DND-41 (cell line): ENCODE results near the gene PBX4.

Experiments
- ATAC-seq: fragments of 200-7000 bp; cut with Tn5 transposase; 3 replicates; pipeline ENCODE4 v1.9.1; 2021; ENCODE audit warnings: low read depth; ENCODE audit not compliant: insufficient read depth
- DNase-seq: peaks from one replicate; pipeline ENCODE4 v3.0.0-alpha.2; 2020
- H2AFZ ChIP-seq: 2 replicates; pipeline ENCODE4 v1.6.0; 2012; ENCODE audit warnings: low read depth, low read length
- H3K27ac ChIP-seq: 2 replicates; pipeline ENCODE4 v1.5.1; 2012; ENCODE audit warnings: low read length, inconsistent platforms
- H3K27me3 ChIP-seq: fragments of 200-600 bp; sonication (generic); 2 replicates; pipeline ENCODE4 v1.6.0; 2012; ENCODE audit warnings: low read length, mild to moderate bottlenecking, inconsistent platforms; ENCODE audit not compliant: insufficient read depth, poor library complexity
- H3K36me3 ChIP-seq: 2 replicates; pipeline ENCODE4 v1.5.1; 2012; ENCODE audit warnings: low read length, inconsistent platforms; ENCODE audit not compliant: insufficient read depth
- H3K4me1 ChIP-seq: 2 replicates; pipeline ENCODE4 v1.5.1; 2012; ENCODE audit warnings: mild to moderate bottlenecking, low read length; ENCODE audit not compliant: insufficient read depth
- H3K4me2 ChIP-seq: 2 replicates; pipeline ENCODE4 v1.6.0; 2012; ENCODE audit warnings: mild to moderate bottlenecking, moderate library complexity, low read length, inconsistent platforms; ENCODE audit not compliant: insufficient read depth
- H3K4me3 ChIP-seq, 2 experiments: fragments of 200-600 bp in 1 of 2; shearing (Covaris generic) in 1 of 2; 2 replicates each; pipeline ENCODE4 v1.5.1; 2012 to 2016; ENCODE audit warnings: inconsistent platforms in 2 of 2, low read length in 2 of 2, mild to moderate bottlenecking in 2 of 2, low read depth in 1 of 2, moderate library complexity in 1 of 2
- H3K79me2 ChIP-seq: 2 replicates; pipeline ENCODE4 v1.6.0; 2012; ENCODE audit warnings: low read length, inconsistent platforms; ENCODE audit not compliant: insufficient read depth
- H3K9ac ChIP-seq: 2 replicates; pipeline ENCODE4 v1.6.0; 2012; ENCODE audit warnings: low read depth, mild to moderate bottlenecking, inconsistent platforms, low read length, moderate library complexity
- H3K9me3 ChIP-seq: 2 replicates; pipeline ENCODE4 v1.5.1; 2012; ENCODE audit warnings: low read length, moderate library complexity, mild to moderate bottlenecking, inconsistent platforms; ENCODE audit not compliant: insufficient read depth, severe bottlenecking
- H4K20me1 ChIP-seq: 2 replicates; pipeline ENCODE4 v1.6.0; 2012; ENCODE audit warnings: low read length; ENCODE audit not compliant: insufficient read depth
- EZH2 ChIP-seq: IDR thresholded peaks from 3 replicates; pipeline ENCODE4 v1.6.1; 2012; ENCODE audit warnings: borderline replicate concordance, low read depth, mild to moderate bottlenecking, moderate library complexity, low read length, inconsistent platforms; ENCODE audit not compliant: severe bottlenecking
- TF ChIP-seq, protein P1 (sequence below): IDR thresholded peaks from 2 replicates; pipeline ENCODE4 v1.5.1; 2012; ENCODE audit warnings: borderline replicate concordance, low read length, moderate library complexity, mild to moderate bottlenecking; ENCODE audit not compliant: poor library complexity, severe bottlenecking; ENCODE audit errors: extremely low read depth

Gene PBX4

DNA sequence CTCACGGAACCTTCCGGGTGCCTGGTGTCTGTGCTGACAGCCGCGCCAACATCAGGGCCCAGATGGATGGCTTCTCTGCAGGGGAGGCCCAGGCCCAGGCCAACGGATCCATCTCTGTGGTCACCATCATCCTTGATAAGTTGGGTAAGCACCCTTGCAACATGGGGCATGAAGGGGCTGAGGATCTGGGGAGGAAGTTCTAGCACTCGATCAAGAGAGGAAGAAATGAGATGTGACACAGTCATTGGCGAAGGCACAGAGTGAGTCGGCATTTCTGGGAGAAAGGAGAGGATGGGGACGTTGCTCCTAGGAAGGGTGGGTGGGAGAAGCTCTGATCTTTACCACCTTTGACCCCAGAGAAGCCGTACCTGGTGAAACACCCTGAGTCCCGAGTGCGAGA lies 76.0 kb downstream of the PBX4 start:
- no peak for ATAC-seq
- Histone ChIP-seq H3K4me2 (no peak overlapping the region), H3K79me2 (no peaks in the 10 kb centered on the region), H3K27ac (no peak overlapping the region), H3K9ac (no peak overlapping the region), H2AFZ (no peak overlapping the region), H3K4me1 (no peaks in the 10 kb centered on the region), H3K36me3 (no peaks in the 10 kb centered on the region), H3K27me3 (no peaks in the 10 kb centered on the region), H3K4me3 (no peak overlapping the region), H4K20me1 (no peaks in the 10 kb centered on the region), H3K9me3 (no peaks in the 10 kb centered on the region)
- no peak for TF ChIP-seq EZH2
- TF ChIP-seq, protein P1, sequence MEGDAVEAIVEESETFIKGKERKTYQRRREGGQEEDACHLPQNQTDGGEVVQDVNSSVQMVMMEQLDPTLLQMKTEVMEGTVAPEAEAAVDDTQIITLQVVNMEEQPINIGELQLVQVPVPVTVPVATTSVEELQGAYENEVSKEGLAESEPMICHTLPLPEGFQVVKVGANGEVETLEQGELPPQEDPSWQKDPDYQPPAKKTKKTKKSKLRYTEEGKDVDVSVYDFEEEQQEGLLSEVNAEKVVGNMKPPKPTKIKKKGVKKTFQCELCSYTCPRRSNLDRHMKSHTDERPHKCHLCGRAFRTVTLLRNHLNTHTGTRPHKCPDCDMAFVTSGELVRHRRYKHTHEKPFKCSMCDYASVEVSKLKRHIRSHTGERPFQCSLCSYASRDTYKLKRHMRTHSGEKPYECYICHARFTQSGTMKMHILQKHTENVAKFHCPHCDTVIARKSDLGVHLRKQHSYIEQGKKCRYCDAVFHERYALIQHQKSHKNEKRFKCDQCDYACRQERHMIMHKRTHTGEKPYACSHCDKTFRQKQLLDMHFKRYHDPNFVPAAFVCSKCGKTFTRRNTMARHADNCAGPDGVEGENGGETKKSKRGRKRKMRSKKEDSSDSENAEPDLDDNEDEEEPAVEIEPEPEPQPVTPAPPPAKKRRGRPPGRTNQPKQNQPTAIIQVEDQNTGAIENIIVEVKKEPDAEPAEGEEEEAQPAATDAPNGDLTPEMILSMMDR: no peak
- DNase-seq: no peak

DNA sequence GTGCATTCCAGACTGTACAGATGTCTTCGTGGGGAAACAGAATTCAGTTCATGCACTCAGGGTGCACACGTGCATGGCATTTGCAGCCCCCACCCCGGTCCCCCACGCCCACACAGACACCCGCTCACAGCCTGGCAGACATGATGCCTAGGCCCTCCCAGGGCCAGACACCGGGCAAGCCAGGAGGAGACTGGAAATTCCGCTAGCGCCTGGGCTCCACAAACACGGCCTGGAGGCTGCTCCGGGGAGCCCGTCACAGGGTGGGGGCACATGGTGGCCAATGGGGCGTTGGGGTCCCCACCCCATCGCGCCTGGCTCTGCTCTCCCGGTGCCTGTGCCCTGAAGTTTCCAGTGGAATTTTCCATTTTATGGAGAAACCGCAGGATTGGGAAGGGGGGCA lies 76.9 kb downstream of the PBX4 start:
- H4K20me1 ChIP-seq: no peaks in the 10 kb centered on the region
- no peaks in the 10 kb centered on the region for H3K9me3 ChIP-seq
- H3K27ac ChIP-seq: no peak overlapping the region
- H3K4me3 ChIP-seq: no peak overlapping the region
- H3K27me3 ChIP-seq: no peaks in the 10 kb centered on the region
- no peak overlapping the region for H3K4me2 ChIP-seq
- H3K79me2 ChIP-seq: no peaks in the 10 kb centered on the region
- H3K9ac ChIP-seq: no peak overlapping the region
- no peaks in the 10 kb centered on the region for H3K4me1 ChIP-seq
- DNase-seq (no peak), ATAC-seq (no peak)
- H3K36me3 ChIP-seq: no peaks in the 10 kb centered on the region
- H2AFZ ChIP-seq: no peak overlapping the region
- TF ChIP-seq, protein P1: no peak
- TF ChIP-seq EZH2: no peak

DNA sequence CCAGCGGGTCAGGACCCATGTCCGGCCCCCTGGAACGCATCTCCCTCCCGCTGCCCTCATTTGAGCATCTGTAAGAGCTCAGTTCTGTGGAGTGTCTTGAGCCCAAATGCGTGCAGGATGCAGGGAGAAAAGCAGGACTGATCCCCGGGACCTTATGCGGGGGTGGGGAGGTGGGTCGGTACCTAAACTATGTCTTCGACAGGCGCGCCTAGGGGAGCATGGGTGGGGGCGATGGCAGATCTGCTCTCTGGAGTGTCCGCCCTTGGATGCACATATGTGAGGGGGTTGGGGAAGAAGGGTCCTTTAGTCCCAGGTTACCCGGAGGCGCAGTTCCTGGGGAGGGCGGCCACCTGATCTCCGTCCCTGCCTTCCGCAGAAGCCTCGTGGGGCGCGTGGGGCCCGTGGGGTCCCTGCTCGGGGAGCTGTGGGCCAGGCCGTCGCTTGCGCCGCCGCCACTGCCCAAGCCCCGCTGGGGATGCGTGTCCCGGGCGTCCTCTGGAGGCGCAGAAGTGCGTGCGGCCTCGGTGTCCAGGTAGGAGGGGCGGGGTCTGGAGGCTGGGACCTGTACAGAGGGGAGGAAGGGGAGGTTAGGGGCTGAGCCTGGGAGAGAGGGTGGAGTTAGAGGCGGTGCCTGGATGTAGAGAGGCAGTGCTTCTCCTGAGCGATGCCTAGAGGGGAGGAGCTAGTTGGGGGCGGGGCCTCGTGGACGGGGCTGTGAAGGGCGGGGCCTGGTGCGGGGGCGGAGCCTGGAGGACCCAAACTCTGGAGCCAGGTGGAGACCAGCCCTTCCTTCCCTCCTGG lies 77.6 kb downstream of the PBX4 start:
- ATAC-seq: peak; percentile 67

More for the DNA sequence above, 77.6 kb downstream of the PBX4 start:
- Histone ChIP-seq H3K27me3 (no peaks in the 10 kb centered on the region), H3K9me3 (no peaks in the 10 kb centered on the region), H3K27ac (no peak overlapping the region), H3K79me2 (no peaks in the 10 kb centered on the region), H3K36me3 (no peaks in the 10 kb centered on the region), H4K20me1 (no peaks in the 10 kb centered on the region), H3K4me2 (no peak overlapping the region), H2AFZ (no peak overlapping the region), H3K9ac (no peak overlapping the region), H3K4me3 (no peak overlapping the region), H3K4me1 (no peaks in the 10 kb centered on the region)
- DNase-seq: peak; percentile 50
- TF ChIP-seq, protein P1: no peak
- TF ChIP-seq EZH2: no peak
